ENCODE data around the gene NDUFA3.

The NDUFA3 gene

GRCh38 chr19:54115109-54116063 lies 12.7 kb downstream of the NDUFA3 start, which contains the start of the genes PRPF31 and TFPT:
PRPF31 (plus strand) TSS chr19:54115754; CDS start chr19:54118279, 2,525 bp downstream.
TFPT (minus strand) TSS chr19:54115657; CDS start chr19:54115269, 388 bp downstream.
- H3K79me2 ChIP-seq (ENCODE audit: control insufficient read depth, low read length), result peaks cover 49% of the 10 kb centered on the region
- no peaks in the 10 kb centered on the region for H3K9me3 ChIP-seq (ENCODE audit: control insufficient read depth, insufficient read depth, low read length)
- no peaks in the 10 kb centered on the region; the same call in 1 of the 2 replicates for H3F3A ChIP-seq (ENCODE audit: control insufficient read depth, insufficient read depth)
- peak within 1 kb of the TSS; percentile 90 for H3K4me2 ChIP-seq (ENCODE audit: low read length)
- no peaks in the 10 kb centered on the region for H3K27me3 ChIP-seq (ENCODE audit: control insufficient read depth, low read length)
- H3K4me3 ChIP-seq (ENCODE audit: low read length), result peak within 1 kb of the TSS; percentile 95
- peaks cover 29% of the 10 kb centered on the region for H3K36me3 ChIP-seq (ENCODE audit: control insufficient read depth, low read length)
- TF ChIP-seq, protein P1, sequence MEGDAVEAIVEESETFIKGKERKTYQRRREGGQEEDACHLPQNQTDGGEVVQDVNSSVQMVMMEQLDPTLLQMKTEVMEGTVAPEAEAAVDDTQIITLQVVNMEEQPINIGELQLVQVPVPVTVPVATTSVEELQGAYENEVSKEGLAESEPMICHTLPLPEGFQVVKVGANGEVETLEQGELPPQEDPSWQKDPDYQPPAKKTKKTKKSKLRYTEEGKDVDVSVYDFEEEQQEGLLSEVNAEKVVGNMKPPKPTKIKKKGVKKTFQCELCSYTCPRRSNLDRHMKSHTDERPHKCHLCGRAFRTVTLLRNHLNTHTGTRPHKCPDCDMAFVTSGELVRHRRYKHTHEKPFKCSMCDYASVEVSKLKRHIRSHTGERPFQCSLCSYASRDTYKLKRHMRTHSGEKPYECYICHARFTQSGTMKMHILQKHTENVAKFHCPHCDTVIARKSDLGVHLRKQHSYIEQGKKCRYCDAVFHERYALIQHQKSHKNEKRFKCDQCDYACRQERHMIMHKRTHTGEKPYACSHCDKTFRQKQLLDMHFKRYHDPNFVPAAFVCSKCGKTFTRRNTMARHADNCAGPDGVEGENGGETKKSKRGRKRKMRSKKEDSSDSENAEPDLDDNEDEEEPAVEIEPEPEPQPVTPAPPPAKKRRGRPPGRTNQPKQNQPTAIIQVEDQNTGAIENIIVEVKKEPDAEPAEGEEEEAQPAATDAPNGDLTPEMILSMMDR (IDR thresholded peaks at IDR 0.05; ENCODE audit: low read depth, low read length, poor library complexity, severe bottlenecking), result no peak
- TF ChIP-seq EZH2phosphoT487 (IDR thresholded peaks at IDR 0.05; ENCODE audit: borderline replicate concordance, low read length), result no peak
- H3K27ac ChIP-seq (ENCODE audit: low read depth, low read length), result peak within 1 kb of the TSS; percentile 67
- no peaks in the 10 kb centered on the region for H4K20me1 ChIP-seq (ENCODE audit: control insufficient read depth, insufficient read depth, low read depth, low read length)
- peaks cover 16% of the 10 kb centered on the region for H3K4me1 ChIP-seq (ENCODE audit: control insufficient read depth, low read length)
- no peaks in the 10 kb centered on the region for H3K9me2 ChIP-seq (replicated peaks; ENCODE audit: control insufficient read depth, low read length)

DNA sequence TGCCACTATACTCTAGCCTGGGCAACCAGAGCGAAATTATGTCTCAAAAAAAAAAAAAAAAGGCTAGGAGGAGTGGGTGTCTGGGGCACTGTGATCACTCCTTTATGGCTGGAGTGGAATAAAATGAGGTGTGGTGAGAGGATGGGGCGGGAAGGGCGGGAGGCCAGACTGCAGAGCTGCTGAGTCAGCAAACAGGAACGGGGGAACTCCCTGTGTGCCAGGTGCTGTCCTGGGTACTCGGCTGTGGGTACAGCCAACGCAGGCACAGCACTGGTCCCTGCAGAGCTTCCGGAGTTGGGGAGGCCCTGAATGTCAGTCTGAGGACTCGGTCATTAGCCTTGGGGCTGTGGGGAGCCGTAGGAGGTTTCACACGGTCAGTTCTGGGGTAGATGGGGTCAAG lies 18.6 kb downstream of the NDUFA3 start:
- Histone ChIP-seq H3K4me2 (ENCODE audit: low read length) (no peak overlapping the region), H3K4me1 (ENCODE audit: control insufficient read depth, low read length) (peaks cover 10% of the 10 kb centered on the region), H3F3A (ENCODE audit: control insufficient read depth, insufficient read depth) (no peaks in the 10 kb centered on the region; the same call in 1 of the 2 replicates), H3K27me3 (ENCODE audit: control insufficient read depth, low read length) (no peaks in the 10 kb centered on the region), H4K20me1 (ENCODE audit: control insufficient read depth, insufficient read depth, low read depth, low read length) (no peaks in the 10 kb centered on the region), H3K79me2 (ENCODE audit: control insufficient read depth, low read length) (peaks cover 20% of the 10 kb centered on the region), H3K36me3 (ENCODE audit: control insufficient read depth, low read length) (peaks cover 65% of the 10 kb centered on the region), H3K9me2 (replicated peaks; ENCODE audit: control insufficient read depth, low read length) (no peaks in the 10 kb centered on the region), H3K27ac (ENCODE audit: low read depth, low read length) (no peak overlapping the region), H3K9me3 (ENCODE audit: control insufficient read depth, insufficient read depth, low read length) (no peaks in the 10 kb centered on the region), H3K4me3 (ENCODE audit: low read length) (no peak overlapping the region)
- TF ChIP-seq, protein P1 (IDR thresholded peaks at IDR 0.05; ENCODE audit: low read depth, low read length, poor library complexity, severe bottlenecking), result no peak
- no peak for TF ChIP-seq EZH2phosphoT487 (IDR thresholded peaks at IDR 0.05; ENCODE audit: borderline replicate concordance, low read length)

DNA sequence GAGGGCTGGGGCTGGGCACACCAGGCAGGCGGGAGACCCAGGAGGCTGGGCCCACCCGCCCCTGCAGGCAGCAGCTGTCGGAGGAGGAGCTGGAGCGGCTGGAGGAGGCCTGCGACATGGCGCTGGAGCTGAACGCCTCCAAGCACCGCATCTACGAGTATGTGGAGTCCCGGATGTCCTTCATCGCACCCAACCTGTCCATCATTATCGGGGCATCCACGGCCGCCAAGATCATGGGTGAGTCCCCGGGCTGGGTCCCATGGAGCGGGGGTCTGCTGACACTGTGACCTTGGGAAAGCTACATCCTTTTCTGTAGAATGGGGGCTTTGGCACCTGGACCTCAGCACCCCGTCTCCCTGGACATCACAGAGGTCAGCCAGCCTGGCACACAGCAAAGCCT lies 21.0 kb downstream of the NDUFA3 start:
- H3K4me2 ChIP-seq (ENCODE audit: low read length), result no peak overlapping the region
- no peaks in the 10 kb centered on the region for H3K4me1 ChIP-seq (ENCODE audit: control insufficient read depth, low read length)
- TF ChIP-seq, protein P1 (IDR thresholded peaks at IDR 0.05; ENCODE audit: low read depth, low read length, poor library complexity, severe bottlenecking), result no peak
- peaks cover 70% of the 10 kb centered on the region for H3K36me3 ChIP-seq (ENCODE audit: control insufficient read depth, low read length)
- no peaks in the 10 kb centered on the region for H3K79me2 ChIP-seq (ENCODE audit: control insufficient read depth, low read length)
- H3F3A ChIP-seq (ENCODE audit: control insufficient read depth, insufficient read depth), result no peaks in the 10 kb centered on the region
- no peak overlapping the region for H3K4me3 ChIP-seq (ENCODE audit: low read length)
- no peaks in the 10 kb centered on the region for H3K9me3 ChIP-seq (ENCODE audit: control insufficient read depth, insufficient read depth, low read length)
- no peaks in the 10 kb centered on the region for H4K20me1 ChIP-seq (ENCODE audit: control insufficient read depth, insufficient read depth, low read depth, low read length)
- no peak overlapping the region for H3K27ac ChIP-seq (ENCODE audit: low read depth, low read length)
- H3K27me3 ChIP-seq (ENCODE audit: control insufficient read depth, low read length), result no peaks in the 10 kb centered on the region
- H3K9me2 ChIP-seq (replicated peaks; ENCODE audit: control insufficient read depth, low read length), result no peaks in the 10 kb centered on the region

Measured in DOHH2 (cell line).